ENCODE measurements around the gene LHX4.

GRCh38 chr1:180254496-180254819 lies 24.4 kb downstream of the LHX4 start:
- TF ChIP-seq EP300 (IDR thresholded peaks at IDR 0.05) (no peak), POLR2AphosphoS5 (IDR thresholded peaks at IDR 0.05) (no peak)
